GM13977 (cell line): ENCODE results near the gene CHRNE.
"Not testable (repeated sequence)": the region's sequence is repeated elsewhere in the genome, so short reads cannot be mapped to it uniquely, and the experiment has no call there.

ENCODE experiments used
- DNase-seq: peaks from one replicate; pipeline ENCODE4 v3.0.0; 2012; ENCODE audit warnings: low spot score
- CTCF ChIP-seq: IDR thresholded peaks from 2 replicates; pipeline ENCODE4 v1.5.1; 2012; ENCODE audit warnings: mild to moderate bottlenecking, control low read depth; ENCODE audit not compliant: insufficient read depth; ENCODE audit errors: extremely low read depth, missing control alignments
- in situ Hi-C: fragments of 300-500 bp; cut with MboI; formaldehyde crosslinking; loops from one replicate; pipeline ENCODE4 v1.12.0; 2022; ENCODE audit warnings: low sequenced_read_pairs, low pct_unique_long_range_greater_than_20kb, mixed read lengths, inconsistent platforms; ENCODE audit not compliant: unreplicated experiment

CHRNE gene

GRCh38 chr17:4859816-4860625 is 42.9 kb downstream of the CHRNE start:
- no peak for TF ChIP-seq CTCF
- in situ Hi-C loops, result no loop called here
- no peak for DNase-seq

DNA sequence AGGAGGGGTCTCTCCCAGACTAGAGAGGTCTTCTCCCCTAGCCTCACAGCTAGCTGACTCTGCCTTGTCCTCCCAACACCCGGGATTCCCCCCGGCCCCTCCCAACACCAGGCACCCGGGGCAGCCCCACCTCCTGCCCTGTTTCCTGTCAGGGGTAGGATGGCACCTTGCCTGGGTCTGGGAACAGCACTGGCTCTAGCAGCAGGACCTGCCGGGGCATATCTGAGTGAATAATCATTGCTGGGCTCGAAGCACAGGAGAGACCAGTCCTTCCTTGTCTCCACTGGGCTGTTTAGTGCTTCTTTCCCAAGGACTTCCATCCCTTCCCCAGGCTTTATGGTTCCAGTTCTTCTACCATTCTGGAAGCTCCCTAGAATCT is 44.0 kb downstream of the CHRNE start:
- no peak for TF ChIP-seq CTCF
- no peak for DNase-seq
- in situ Hi-C loops, result no loop called here

DNA sequence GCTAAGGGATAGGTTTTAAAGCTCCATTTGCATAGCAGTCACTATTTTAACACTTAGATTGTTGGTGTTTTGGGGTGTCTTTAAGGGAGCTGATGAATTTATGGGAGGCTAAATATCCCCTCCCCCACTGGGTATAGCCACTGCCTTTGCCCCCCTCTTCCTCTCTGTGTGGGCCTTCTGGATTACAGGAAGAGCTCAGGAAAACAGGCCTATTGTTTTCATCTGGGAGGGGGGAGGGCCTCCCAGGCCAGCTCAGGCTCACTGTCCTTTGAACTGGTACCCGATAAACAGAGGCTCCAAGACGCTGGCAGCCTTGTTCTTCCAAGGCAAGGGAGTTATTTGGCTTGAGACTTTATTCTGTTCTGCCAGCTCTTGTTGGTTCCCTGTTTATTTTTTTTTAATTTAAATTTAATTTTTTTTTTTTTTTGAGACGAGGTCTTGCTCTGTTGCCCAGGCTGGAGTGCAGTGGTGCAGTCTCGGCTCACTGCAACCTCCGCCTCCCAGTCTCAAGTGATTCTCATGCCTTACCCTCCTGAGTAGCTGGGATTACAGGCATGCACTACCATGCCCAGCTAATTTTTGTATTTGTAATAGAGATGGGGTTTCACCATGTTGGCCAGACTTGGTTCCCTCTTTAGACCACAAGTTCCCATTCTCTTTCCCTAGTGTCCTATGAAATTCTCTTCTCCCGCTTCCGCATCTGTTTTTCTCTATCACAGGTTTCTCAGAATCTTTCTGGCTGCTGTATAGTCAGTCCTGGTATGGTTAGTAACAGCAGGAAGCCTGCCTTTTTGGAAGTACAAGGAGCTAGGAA is 44.6 kb downstream of the CHRNE start:
- in situ Hi-C loops, result no loop called here
- no peak for DNase-seq
- no peak for TF ChIP-seq CTCF

GRCh38 chr17:4857347-4857746 is 45.6 kb downstream of the CHRNE start:
- in situ Hi-C loops, DNase-seq: not testable (repeated sequence)

DNA sequence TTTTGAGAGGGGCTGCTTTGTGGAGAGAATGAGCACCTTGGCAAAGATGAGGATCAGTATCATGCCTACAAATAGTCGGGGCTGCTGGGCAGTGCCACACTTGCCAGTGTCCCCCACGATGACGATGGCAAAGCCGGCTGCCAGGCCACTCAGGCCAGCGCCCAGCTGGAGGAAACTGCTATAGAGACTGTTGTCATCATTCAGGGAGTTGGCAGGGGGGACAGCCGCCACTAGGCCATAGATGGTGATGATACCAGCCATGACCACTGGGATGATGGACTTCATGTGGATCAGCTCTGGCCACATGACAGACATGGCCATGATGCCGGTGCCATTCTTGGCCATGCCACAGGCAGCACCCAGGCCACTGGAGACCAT is 46.0 kb downstream of the CHRNE start:
- no peak for DNase-seq
- no peak for TF ChIP-seq CTCF
- in situ Hi-C loops, result no loop called here

DNA sequence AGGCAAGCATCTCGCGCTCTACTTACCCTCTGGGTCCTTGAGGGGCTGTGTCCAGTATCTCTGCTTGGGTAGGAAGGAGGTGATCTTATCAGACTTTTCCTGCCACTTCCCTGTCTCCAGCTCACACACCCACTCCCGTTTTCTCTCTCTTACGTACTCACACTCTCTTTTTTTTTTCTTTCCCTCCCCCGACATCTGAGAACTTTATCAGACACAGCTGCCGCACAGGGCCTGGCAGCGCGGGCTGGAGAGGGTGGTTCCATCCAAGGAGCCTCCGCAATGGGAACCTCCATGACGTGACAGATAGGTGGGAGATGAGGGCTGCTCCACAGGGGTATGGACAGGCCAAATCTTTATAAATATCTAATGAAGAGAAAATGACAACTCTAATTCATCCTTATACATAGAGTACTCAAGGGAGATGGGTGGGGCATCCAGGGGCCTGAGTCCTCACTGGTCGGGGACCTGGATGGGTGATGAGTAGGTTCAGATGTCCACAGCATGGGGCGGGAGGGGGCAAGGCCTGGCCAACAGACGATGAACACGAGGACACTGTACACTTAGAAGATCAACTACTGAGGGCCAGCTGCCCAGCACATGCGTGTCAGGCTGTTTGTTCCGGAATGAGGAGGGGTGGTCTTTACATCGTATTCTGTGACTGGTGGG is 46.5 kb downstream of the CHRNE start:
- in situ Hi-C loops, result no loop called here
- DNase-seq, result no peak
- no peak for TF ChIP-seq CTCF
